WTC11 (cell line): Measurements from ENCODE around the gene KRTAP10-3. TPM values are rescaled to one million over a fixed set of nuclear protein-coding genes. Genes with fewer than 3 reads are reported as not detected.

Experiments used
- ATAC-seq: fragments of 200-7000 bp; cut with Tn5 transposase; 2 replicates; pipeline ENCODE4 v1.10.0; 2021; ENCODE audit warnings: mild to moderate bottlenecking, moderate library complexity
- CTCF ChIA-PET: fragments of 300-600 bp; sonication (Branson Sonifier 250); formaldehyde crosslinking; loops from one replicate; lab custom pipeline; 2021; ENCODE audit warnings: antibody characterized with exemption; lab: Charles Lee
- POLR2A ChIA-PET: fragments of 350-600 bp; sonication (Branson Sonifier 250); formaldehyde crosslinking; loops from one replicate; lab custom pipeline; 2021; ENCODE audit warnings: antibody characterized with exemption; lab: Charles Lee
- DNase-seq: peaks from one replicate; pipeline ENCODE4 v3.0.0; 2021; ENCODE audit warnings: low spot score
- H3K27ac Mint-ChIP-seq: 2 replicates; pipeline ENCODE4 v1.8.0; 2021; ENCODE audit warnings: mixed read lengths
- H3K27me3 Mint-ChIP-seq: 2 replicates; pipeline ENCODE4 v1.8.0; 2021; ENCODE audit warnings: low read depth, mild to moderate bottlenecking, moderate library complexity, mixed read lengths
- H3K36me3 Mint-ChIP-seq: 2 replicates; pipeline ENCODE4 v1.8.0; 2021; ENCODE audit warnings: mixed read lengths
- H3K4me1 Mint-ChIP-seq: 2 replicates; pipeline ENCODE4 v1.8.0; 2022; ENCODE audit warnings: mixed read lengths
- H3K4me3 Mint-ChIP-seq: 2 replicates; pipeline ENCODE4 v1.8.0; 2021; ENCODE audit warnings: mild to moderate bottlenecking, moderate library complexity, mixed read lengths
- H3K9me3 Mint-ChIP-seq: 2 replicates; pipeline ENCODE4 v1.8.0; 2021; ENCODE audit warnings: mixed read lengths
- AR ChIP-seq: fragments of 250-450 bp; sonication (Bioruptor Pico); IDR thresholded peaks from 2 replicates; pipeline ENCODE4 v1.9.0; 2021; ENCODE audit warnings: mild to moderate bottlenecking
- ATF2 ChIP-seq: sonication (generic); formaldehyde crosslinking; IDR thresholded peaks from 2 replicates; pipeline ENCODE4 v1.8.1; 2022; ENCODE audit warnings: low read depth, missing genetic modification reagents, borderline replicate concordance
- ATF6 ChIP-seq: sonication (generic); formaldehyde crosslinking; IDR thresholded peaks from 2 replicates; pipeline ENCODE4 v1.8.1; 2023; ENCODE audit warnings: mild to moderate bottlenecking, missing genetic modification reagents
- CREM ChIP-seq: sonication (generic); formaldehyde crosslinking; IDR thresholded peaks from 2 replicates; pipeline ENCODE4 v1.8.1; 2022; ENCODE audit warnings: mild to moderate bottlenecking, missing genetic modification reagents, moderate library complexity
- E2F1 ChIP-seq: sonication (generic); formaldehyde crosslinking; IDR thresholded peaks from 2 replicates; pipeline ENCODE4 v1.8.0; 2022; ENCODE audit warnings: mild to moderate bottlenecking, missing genetic modification reagents
- EMX1 ChIP-seq: fragments of 250-450 bp; sonication (Bioruptor Pico); IDR thresholded peaks from 2 replicates; pipeline ENCODE4 v1.8.0; 2021; ENCODE audit warnings: mild to moderate bottlenecking
- ETV6 ChIP-seq: sonication (generic); formaldehyde crosslinking; IDR thresholded peaks from 2 replicates; pipeline ENCODE4 v1.8.1; 2022; ENCODE audit warnings: mild to moderate bottlenecking, missing genetic modification reagents
- FOXP1 ChIP-seq: sonication (generic); formaldehyde crosslinking; IDR thresholded peaks from 2 replicates; pipeline ENCODE4 v1.8.0; 2022; ENCODE audit warnings: missing genetic modification reagents, mild to moderate bottlenecking, moderate library complexity, borderline replicate concordance
- GTF2I ChIP-seq: fragments of 250-450 bp; sonication (Bioruptor Pico); conservative IDR thresholded peaks from 2 replicates; pipeline ENCODE4 v1.4.0; 2021; ENCODE audit warnings: mild to moderate bottlenecking
- MLX ChIP-seq: sonication (generic); formaldehyde crosslinking; IDR thresholded peaks from 2 replicates; pipeline ENCODE4 v1.8.1; 2023; ENCODE audit warnings: mild to moderate bottlenecking, missing genetic modification reagents, moderate library complexity
- MXD4 ChIP-seq: fragments of 250-450 bp; sonication (Bioruptor Pico); IDR thresholded peaks from 2 replicates; pipeline ENCODE4 v1.8.0; 2021; ENCODE audit warnings: mild to moderate bottlenecking, moderate library complexity, borderline replicate concordance
- MYBL2 ChIP-seq: sonication (generic); formaldehyde crosslinking; IDR thresholded peaks from 2 replicates; pipeline ENCODE4 v1.8.1; 2023; ENCODE audit warnings: mild to moderate bottlenecking, moderate library complexity, missing genetic modification reagents
- NFYB ChIP-seq: sonication (generic); formaldehyde crosslinking; conservative IDR thresholded peaks from 2 replicates; pipeline ENCODE4 v1.8.0; 2022; ENCODE audit warnings: low read depth, missing genetic modification reagents
- NR2C2 ChIP-seq: sonication (generic); formaldehyde crosslinking; IDR thresholded peaks from 2 replicates; pipeline ENCODE4 v1.8.0; 2022; ENCODE audit warnings: mild to moderate bottlenecking, missing genetic modification reagents
- RELA ChIP-seq: sonication (generic); formaldehyde crosslinking; IDR thresholded peaks from 2 replicates; pipeline ENCODE4 v1.8.1; 2022; ENCODE audit warnings: missing genetic modification reagents, mild to moderate bottlenecking, borderline replicate concordance
- RORB ChIP-seq: fragments of 250-450 bp; sonication (Bioruptor Pico); IDR thresholded peaks from 2 replicates; pipeline ENCODE4 v1.9.0; 2021; ENCODE audit warnings: mild to moderate bottlenecking
- SMAD3 ChIP-seq: sonication (generic); formaldehyde crosslinking; IDR thresholded peaks from 2 replicates; pipeline ENCODE4 v1.8.0; 2022; ENCODE audit warnings: missing genetic modification reagents, mild to moderate bottlenecking, borderline replicate concordance
- USF1 ChIP-seq: sonication (generic); formaldehyde crosslinking; IDR thresholded peaks from 2 replicates; pipeline ENCODE4 v1.8.0; 2022; ENCODE audit warnings: mild to moderate bottlenecking, missing genetic modification reagents
- ZMAT4 ChIP-seq: fragments of 250-450 bp; sonication (Bioruptor Pico); IDR thresholded peaks from 2 replicates; pipeline ENCODE4 v1.9.0; 2021; ENCODE audit warnings: mild to moderate bottlenecking
- ZNF263 ChIP-seq: sonication (generic); formaldehyde crosslinking; IDR thresholded peaks from 2 replicates; pipeline ENCODE4 v1.8.1; 2022; ENCODE audit warnings: low read depth, mild to moderate bottlenecking, moderate library complexity, missing genetic modification reagents
- ZNF317 ChIP-seq: sonication (generic); formaldehyde crosslinking; IDR thresholded peaks from 2 replicates; pipeline ENCODE4 v1.8.1; 2023; ENCODE audit warnings: low read depth, mild to moderate bottlenecking, moderate library complexity, missing genetic modification reagents, borderline replicate concordance
- ZNF396 ChIP-seq: fragments of 250-450 bp; sonication (Bioruptor Pico); IDR thresholded peaks from 2 replicates; pipeline ENCODE4 v1.8.0; 2021; ENCODE audit warnings: mild to moderate bottlenecking, moderate library complexity, borderline replicate concordance
- ZNF416 ChIP-seq: fragments of 250-450 bp; sonication (Bioruptor Pico); IDR thresholded peaks from 2 replicates; pipeline ENCODE4 v1.9.0; 2021; ENCODE audit warnings: mild to moderate bottlenecking, inconsistent platforms
- total RNA-seq: library from RNA; stranded (reverse); gene quantifications from 3 replicates; pipeline ENCODE4 v1.2.3, GENCODE V29; 2021

The KRTAP10-3 gene
- total RNA-seq, 1 experiment from 2014 or later = not detected

- TF ChIP-seq ATF2 (CRISPR knock-in tag) = no peak
- TF ChIP-seq ZNF396 (CRISPR knock-in tag) = no peak
- TF ChIP-seq ZNF317 (CRISPR knock-in tag) = no peak
- TF ChIP-seq NFYB (CRISPR knock-in tag) = no peak
- TF ChIP-seq GTF2I = no peak
- no peak for TF ChIP-seq MLX (CRISPR knock-in tag)
These were observed 37.6 kb upstream of the KRTAP10-3 start (continued) for GRCh38 chr21:44596068-44596725.

- CTCF ChIA-PET = interaction anchor here (1.4 kb wide), 1 partner anchor 108 kb away, joined by 3 read pairs; no protein-coding TSS in a partner anchor
- no peak for ATAC-seq
- POLR2A ChIA-PET = no interaction called here
- H3K4me1 Mint-ChIP-seq = peaks cover 51% of the 10 kb centered on the region
- DNase-seq = no peak
- no peaks in the 10 kb centered on the region for H3K9me3 Mint-ChIP-seq
- H3K4me3 Mint-ChIP-seq = no peak overlapping the region
- H3K27me3 Mint-ChIP-seq = no peaks in the 10 kb centered on the region; the same call in 1 of the 2 replicates
- H3K27ac Mint-ChIP-seq = no peak overlapping the region; the same call in 1 of the 2 replicates
- H3K36me3 Mint-ChIP-seq = no peaks in the 10 kb centered on the region
- TF ChIP-seq CREM (CRISPR knock-in tag) (no peak), MYBL2 (CRISPR knock-in tag) (no peak), NR2C2 (no peak), NFYB (CRISPR knock-in tag) (no peak), FOXP1 (CRISPR knock-in tag) (no peak)
These were observed 36.9 kb upstream of the KRTAP10-3 start for GRCh38 chr21:44595524-44595923.

- H3K27ac Mint-ChIP-seq = no peak overlapping the region
- no peak for DNase-seq
- H3K9me3 Mint-ChIP-seq = no peaks in the 10 kb centered on the region
- ChIA-PET POLR2A (interaction anchor here (0.7 to 0.8 kb wide), 2 partner anchors 41 to 199 kb away, joined by 3 to 4 read pairs; no protein-coding TSS in a partner anchor), CTCF (interaction anchor here (1.4 kb wide), 1 partner anchor 107 kb away, joined by 3 read pairs; no protein-coding TSS in a partner anchor)
- no peak overlapping the region for H3K4me3 Mint-ChIP-seq
- ATAC-seq = no peak
- no peaks in the 10 kb centered on the region for H3K36me3 Mint-ChIP-seq
- H3K4me1 Mint-ChIP-seq = peaks cover 44% of the 10 kb centered on the region
- no peaks in the 10 kb centered on the region; the same call in 1 of the 2 replicates for H3K27me3 Mint-ChIP-seq
- TF ChIP-seq MXD4 (CRISPR knock-in tag) (no peak), SMAD3 (CRISPR knock-in tag) (no peak), RORB (CRISPR knock-in tag) (no peak), ATF6 (CRISPR knock-in tag) (no peak), E2F1 (no peak), FOXP1 (CRISPR knock-in tag) (no peak), ZNF263 (CRISPR knock-in tag) (no peak), ZNF317 (CRISPR knock-in tag) (no peak), USF1 (CRISPR knock-in tag) (no peak), RELA (CRISPR knock-in tag) (no peak), ZMAT4 (CRISPR knock-in tag) (no peak), EMX1 (no peak), ZNF416 (CRISPR knock-in tag) (no peak), AR (no peak), ETV6 (CRISPR knock-in tag) (no peak)
These were observed 35.9 kb upstream of the KRTAP10-3 start for GRCh38 chr21:44594406-44594916.
